Tibial nerve (tissue), 4 donors: ENCODE data around the gene GRXCR2. TPM values are rescaled to one million over a fixed set of nuclear protein-coding genes. Genes with fewer than 3 reads are reported as not detected.

Source experiments
- DNase-seq, 2 donors: peaks; one replicate each; pipeline ENCODE4 v3.0.0-alpha.2; 2019; ENCODE audit warnings: low spot score in 2 of 2
- H3K27ac ChIP-seq, 4 donors: fragments of 200-600 bp; sonication (generic) in 3 of 4; one replicate each; pipeline ENCODE4 v1.5.1; 2017 to 2019; ENCODE audit warnings: mild to moderate bottlenecking in 1 of 4
- H3K27me3 ChIP-seq, 2 donors: fragments of 200-600 bp; sonication (generic) in 1 of 2; one replicate each; pipeline versions ENCODE4 v1.5.1 to v1.6.0; 2017 to 2019
- H3K36me3 ChIP-seq, 3 donors: fragments of 200-600 bp; sonication (generic); one replicate each; pipeline ENCODE4 v1.5.1; 2018 to 2019
- H3K4me1 ChIP-seq, 4 donors: fragments of 200-600 bp; sonication (generic) in 3 of 4; one replicate each; pipeline ENCODE4 v1.5.1; 2017 to 2019
- H3K4me3 ChIP-seq, 4 donors: fragments of 200-600 bp; sonication (generic) in 3 of 4; one replicate each; pipeline ENCODE4 v1.5.1; 2017 to 2019; ENCODE audit warnings: mild to moderate bottlenecking in 1 of 4, moderate library complexity in 1 of 4
- H3K9me3 ChIP-seq, 4 donors: fragments of 200-600 bp; sonication (generic) in 3 of 4; one replicate each; pipeline ENCODE4 v1.5.1; 2017 to 2019
- EP300 ChIP-seq, 2 donors: sonication (generic); formaldehyde crosslinking; IDR thresholded peaks; one replicate each; pipeline ENCODE4 v1.6.1; 2017; ENCODE audit warnings: antibody characterized with exemption in 2 of 2, mild to moderate bottlenecking in 1 of 2
- POLR2A ChIP-seq, 2 donors: fragments of 450-650 bp; IDR thresholded peaks; one replicate each; pipeline ENCODE4 v1.6.1; 2017; ENCODE audit warnings: antibody characterized with exemption in 2 of 2, mild to moderate bottlenecking in 2 of 2, moderate library complexity in 2 of 2
- WGBS, 2 donors: methylation state at CpG; one replicate each; pipeline ENCODE4 v1.1.5; 2018; 5-methylcytosine and 5-hydroxymethylcytosine counted together
- total RNA-seq, 4 donors: library from RNA; depleted of rRNA; stranded (reverse); fragments of >200 nt; gene quantifications; one replicate each; pipeline ENCODE4 v1.1.0, GENCODE V29; 2016
- TF ChIP-seq, protein P1 (sequence below), 5 experiments: fragments of 200-600 bp in 3 of 5; fragments of 450-650 bp in 2 of 5; sonication (generic) in 3 of 5; IDR thresholded peaks; one replicate each; pipeline ENCODE4 v1.5.1; 2016 to 2019; ENCODE audit warnings: antibody characterized with exemption in 5 of 5, mild to moderate bottlenecking in 3 of 5, moderate library complexity in 2 of 5

Gene GRXCR2
- total RNA-seq, 4 donors from 2014 or later = not detected

DNA sequence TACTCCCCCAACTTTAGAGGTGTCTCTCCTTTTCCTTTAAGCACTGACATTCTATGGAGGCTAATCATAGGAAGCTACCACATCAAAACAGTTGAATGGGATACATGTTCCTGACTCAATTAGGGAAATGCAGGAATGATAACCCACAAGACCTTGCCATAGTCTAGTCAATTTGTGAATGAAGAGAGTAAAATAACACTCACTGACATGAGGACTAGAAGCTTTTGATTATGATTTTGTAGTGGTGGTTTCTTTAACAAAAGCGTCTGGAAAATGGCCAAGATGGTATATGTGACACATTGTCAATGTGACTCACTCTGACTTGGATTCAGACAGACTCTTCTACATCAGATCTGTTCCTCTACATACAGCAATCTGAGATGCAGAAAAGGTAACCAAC, 24.0 kb downstream of the GRXCR2 start:
- TF ChIP-seq, protein P1, sequence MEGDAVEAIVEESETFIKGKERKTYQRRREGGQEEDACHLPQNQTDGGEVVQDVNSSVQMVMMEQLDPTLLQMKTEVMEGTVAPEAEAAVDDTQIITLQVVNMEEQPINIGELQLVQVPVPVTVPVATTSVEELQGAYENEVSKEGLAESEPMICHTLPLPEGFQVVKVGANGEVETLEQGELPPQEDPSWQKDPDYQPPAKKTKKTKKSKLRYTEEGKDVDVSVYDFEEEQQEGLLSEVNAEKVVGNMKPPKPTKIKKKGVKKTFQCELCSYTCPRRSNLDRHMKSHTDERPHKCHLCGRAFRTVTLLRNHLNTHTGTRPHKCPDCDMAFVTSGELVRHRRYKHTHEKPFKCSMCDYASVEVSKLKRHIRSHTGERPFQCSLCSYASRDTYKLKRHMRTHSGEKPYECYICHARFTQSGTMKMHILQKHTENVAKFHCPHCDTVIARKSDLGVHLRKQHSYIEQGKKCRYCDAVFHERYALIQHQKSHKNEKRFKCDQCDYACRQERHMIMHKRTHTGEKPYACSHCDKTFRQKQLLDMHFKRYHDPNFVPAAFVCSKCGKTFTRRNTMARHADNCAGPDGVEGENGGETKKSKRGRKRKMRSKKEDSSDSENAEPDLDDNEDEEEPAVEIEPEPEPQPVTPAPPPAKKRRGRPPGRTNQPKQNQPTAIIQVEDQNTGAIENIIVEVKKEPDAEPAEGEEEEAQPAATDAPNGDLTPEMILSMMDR (IDR thresholded peaks at IDR 0.05) = no peak
- TF ChIP-seq POLR2A (IDR thresholded peaks at IDR 0.05) (no peak), EP300 (IDR thresholded peaks at IDR 0.05) (no peak)
- 85 to 92% methylated on average over 1 of the region's 1 CpG for WGBS, 2 donors
- Histone ChIP-seq H3K9me3 (no peaks in the 10 kb centered on the region), H3K4me1 (no peaks in the 10 kb centered on the region), H3K27me3 (no peaks in the 10 kb centered on the region), H3K4me3 (no peak overlapping the region), H3K27ac (no peak overlapping the region), H3K36me3 (no peaks in the 10 kb centered on the region)
- DNase-seq = no peak

DNA sequence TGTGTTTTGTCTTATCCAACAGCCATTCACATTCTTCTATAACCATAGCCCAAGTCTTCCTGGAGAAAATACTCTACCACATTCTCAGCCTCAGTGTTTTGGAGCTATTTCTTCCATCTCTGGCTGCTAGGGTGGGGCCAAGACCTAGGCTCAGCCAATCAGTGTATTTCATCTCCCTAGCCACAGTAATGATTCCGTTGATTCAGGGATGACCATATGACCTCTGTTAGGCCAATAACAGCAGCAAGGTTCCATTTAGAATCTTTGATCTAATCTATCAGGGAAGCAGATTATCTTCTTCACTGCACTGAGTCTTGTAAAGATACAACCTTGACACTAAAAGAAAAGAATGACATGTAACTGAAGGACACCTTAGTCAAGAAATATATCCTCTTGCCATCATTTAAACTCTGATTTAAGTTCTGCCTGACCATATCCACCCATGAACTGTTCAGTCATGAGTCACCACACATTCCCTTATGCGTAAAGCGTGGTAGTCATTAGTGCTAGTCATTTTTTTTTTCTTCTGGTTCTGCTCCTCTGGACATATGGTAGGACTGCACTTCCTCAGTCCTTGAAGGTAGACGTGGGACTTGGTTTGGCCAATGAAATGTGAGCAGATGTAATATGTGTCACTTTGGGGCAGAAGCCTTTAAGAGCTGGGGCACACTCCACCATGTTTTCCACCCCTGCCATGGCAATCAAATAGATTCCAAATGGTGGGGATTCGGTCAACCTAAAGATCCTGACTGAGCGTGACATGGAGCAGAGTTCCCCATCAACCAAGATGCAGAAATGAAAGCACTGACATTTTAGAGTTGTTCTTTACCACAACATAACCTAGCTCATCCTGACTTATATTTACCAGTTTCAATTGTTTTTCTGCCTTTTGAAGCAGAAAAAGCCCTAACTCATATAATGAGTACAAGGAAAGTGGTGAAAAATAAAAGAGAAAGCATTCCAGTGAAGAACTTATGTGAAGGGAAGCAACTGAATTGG, 25.0 kb downstream of the GRXCR2 start:
- Histone ChIP-seq H3K27ac (no peak overlapping the region), H3K36me3 (no peaks in the 10 kb centered on the region), H3K9me3 (no peaks in the 10 kb centered on the region), H3K27me3 (no peaks in the 10 kb centered on the region), H3K4me1 (no peaks in the 10 kb centered on the region), H3K4me3 (no peak overlapping the region)
- WGBS, 2 donors = 87% methylated on average over 6 of the region's 6 CpGs
- TF ChIP-seq, protein P1 (IDR thresholded peaks at IDR 0.05) = no peak
- TF ChIP-seq EP300 (IDR thresholded peaks at IDR 0.05) (no peak), POLR2A (IDR thresholded peaks at IDR 0.05) (no peak)
- no peak for DNase-seq

DNA sequence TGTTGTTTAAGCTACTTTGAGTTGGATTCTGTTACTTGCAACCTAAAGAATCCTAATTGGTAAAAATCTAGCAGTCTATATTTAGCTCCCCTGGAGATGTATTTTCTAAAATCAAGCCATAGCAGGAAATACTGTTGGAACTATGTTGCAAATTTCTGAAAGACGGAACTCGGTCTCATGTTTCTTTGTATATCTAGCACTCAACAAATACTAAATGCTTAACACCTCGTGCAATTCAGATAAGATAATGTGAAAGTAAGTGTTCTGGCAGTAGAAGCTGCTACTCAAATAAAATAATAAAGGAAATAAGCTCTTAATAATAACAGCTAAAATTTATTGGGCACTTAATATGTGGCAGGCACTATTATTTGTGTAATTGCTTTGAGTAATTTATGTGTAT, 26.7 kb downstream of the GRXCR2 start:
- Histone ChIP-seq H3K36me3 (no peaks in the 10 kb centered on the region), H3K27me3 (no peaks in the 10 kb centered on the region), H3K27ac (no peak overlapping the region), H3K4me1 (no peaks in the 10 kb centered on the region), H3K4me3 (no peak overlapping the region), H3K9me3 (no peaks in the 10 kb centered on the region)
- TF ChIP-seq POLR2A (IDR thresholded peaks at IDR 0.05) = no peak
- no peak for TF ChIP-seq EP300 (IDR thresholded peaks at IDR 0.05)
- TF ChIP-seq, protein P1 (IDR thresholded peaks at IDR 0.05) = no peak
- no peak for DNase-seq
- 78 to 81% methylated on average over 3 of the region's 3 CpGs for WGBS, 2 donors

DNA sequence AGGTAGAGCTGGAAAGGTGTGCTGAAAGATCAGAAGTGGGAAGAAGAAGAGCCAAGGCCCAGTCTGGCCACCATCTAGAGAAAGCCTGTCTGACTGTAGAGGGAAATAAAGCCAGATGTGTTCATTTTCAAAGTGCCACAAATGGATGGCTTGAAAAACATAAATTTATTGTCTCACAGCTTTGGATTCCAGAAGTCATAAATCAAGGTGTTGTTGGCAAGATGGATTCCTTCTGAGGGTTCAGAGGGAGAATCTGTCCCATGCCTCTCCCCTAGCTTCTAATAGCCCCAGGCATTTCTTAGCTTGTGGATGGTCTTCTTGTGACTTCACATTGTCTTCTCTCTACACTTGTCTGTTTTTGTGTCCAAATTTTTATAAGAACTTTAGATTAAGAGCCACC, 31.5 kb downstream of the GRXCR2 start:
- Histone ChIP-seq H3K4me1 (no peaks in the 10 kb centered on the region), H3K27ac (no peak overlapping the region), H3K36me3 (no peaks in the 10 kb centered on the region), H3K27me3 (no peaks in the 10 kb centered on the region), H3K9me3 (no peaks in the 10 kb centered on the region), H3K4me3 (no peak overlapping the region)
- DNase-seq = no peak
- TF ChIP-seq POLR2A (IDR thresholded peaks at IDR 0.05) = no peak
- TF ChIP-seq EP300 (IDR thresholded peaks at IDR 0.05) = no peak
- TF ChIP-seq, protein P1 (IDR thresholded peaks at IDR 0.05) = no peak

DNA sequence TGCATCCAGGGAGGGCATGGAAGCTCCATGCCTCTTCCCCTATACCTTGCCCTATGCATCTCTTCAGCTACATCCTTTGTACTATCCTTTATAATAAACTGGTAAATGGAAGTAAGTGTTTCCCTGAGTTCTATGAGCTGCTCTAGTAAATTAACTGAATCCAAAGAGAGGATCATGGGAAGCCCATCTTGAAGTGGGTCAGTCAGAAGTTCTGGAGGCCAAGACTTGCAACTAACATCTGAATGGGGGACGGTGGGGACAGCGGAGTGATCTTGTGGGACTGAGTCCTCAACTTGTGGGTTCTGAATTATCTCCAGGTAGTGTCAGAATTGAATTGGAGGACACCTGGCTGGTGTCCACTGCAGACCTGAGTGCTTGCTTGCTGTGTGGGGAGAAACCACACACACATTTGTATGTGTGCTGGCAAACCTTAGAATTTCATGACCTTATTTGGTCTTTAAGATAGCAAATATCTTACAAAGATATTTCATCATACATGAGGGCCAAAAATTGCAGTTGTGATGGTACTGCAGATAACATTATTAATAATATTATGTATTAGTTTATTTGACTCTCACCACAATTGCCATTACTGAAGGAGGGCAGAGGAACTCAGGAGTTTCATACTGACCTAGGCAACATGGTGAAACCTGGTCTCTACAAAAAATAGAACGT, 32.2 kb downstream of the GRXCR2 start:
- H3K9me3 ChIP-seq = no peaks in the 10 kb centered on the region
- no peak overlapping the region for H3K4me3 ChIP-seq
- H3K27me3 ChIP-seq = no peaks in the 10 kb centered on the region
- H3K36me3 ChIP-seq = no peaks in the 10 kb centered on the region
- H3K27ac ChIP-seq = no peak overlapping the region
- DNase-seq = no peak
- WGBS, 2 donors = 87 to 94% methylated on average over 3 of the region's 3 CpGs
- H3K4me1 ChIP-seq = peaks cover 0 to 6% (median 1%) of the 10 kb centered on the region in 4 donors
- TF ChIP-seq, protein P1 (IDR thresholded peaks at IDR 0.05) = no peak
- TF ChIP-seq EP300 (IDR thresholded peaks at IDR 0.05) (no peak), POLR2A (IDR thresholded peaks at IDR 0.05) (no peak)
